PC-9 (cell line): ENCODE results near the gene ARSG. TPM values are rescaled to one million over a fixed set of nuclear protein-coding genes. Genes with fewer than 3 reads are reported as not detected.
A peak's percentile ranks its signal among the peaks of the same experiment; 100 is the strongest.

ENCODE experiments used
- BruUV-seq: library from RNA; stranded (reverse); fragments of 400-500 nt; replicated peaks from 2 replicates; lab custom pipeline; 2021; lab: Mats Ljungman, UMichigan
- CTCF ChIA-PET: fragments of 300-600 bp; sonication (Branson Sonifier 250); formaldehyde crosslinking; loops from one replicate; lab custom pipeline; 2022; ENCODE audit warnings: antibody characterized with exemption; lab: Charles Lee
- POLR2A ChIA-PET: fragments of 300-600 bp; sonication (Branson Sonifier 250); formaldehyde crosslinking; loops from one replicate; lab custom pipeline; 2022; ENCODE audit warnings: antibody characterized with exemption; ENCODE audit not compliant: unreplicated experiment; lab: Charles Lee
- DNase-seq, 2 experiments: peaks; one replicate each; pipeline versions ENCODE4 v3.0.0 to v3.0.0-alpha.2; 2015 to 2022; ENCODE audit warnings: mixed read lengths in 1 of 2
- H2AFZ ChIP-seq: fragments of 200-600 bp; sonication (generic); 2 replicates; pipeline ENCODE4 v1.8.1; 2017; ENCODE audit warnings: antibody characterized with exemption
- H3F3A ChIP-seq: fragments of 200-600 bp; sonication (generic); 2 replicates; pipeline ENCODE4 v1.8.1; 2017; ENCODE audit warnings: antibody characterized with exemption, mild to moderate bottlenecking, low read depth; ENCODE audit not compliant: insufficient read depth
- H3K27ac ChIP-seq: fragments of 200-600 bp; sonication (generic); 2 replicates; pipeline ENCODE4 v1.6.1; 2016; ENCODE audit warnings: mixed run types
- H3K27me3 ChIP-seq: fragments of 200-600 bp; sonication (generic); 2 replicates; pipeline ENCODE4 v1.6.1; 2016; ENCODE audit warnings: low read depth, mixed run types; ENCODE audit not compliant: insufficient read depth
- H3K36me3 ChIP-seq: fragments of 200-600 bp; sonication (generic); 2 replicates; pipeline ENCODE4 v1.6.1; 2016; ENCODE audit warnings: low read depth, mixed run types
- H3K4me1 ChIP-seq: fragments of 200-600 bp; sonication (generic); replicated peaks from 2 replicates; pipeline ENCODE4 v1.6.1; 2016; ENCODE audit warnings: mixed run types; ENCODE audit not compliant: insufficient read depth
- H3K4me2 ChIP-seq: fragments of 200-600 bp; sonication (generic); 2 replicates; pipeline ENCODE4 v1.6.1; 2017; ENCODE audit warnings: mixed run types
- H3K4me3 ChIP-seq: fragments of 200-600 bp; sonication (generic); 2 replicates; pipeline ENCODE4 v1.6.1; 2016; ENCODE audit warnings: mixed run types
- H3K79me2 ChIP-seq: fragments of 200-600 bp; sonication (generic); 2 replicates; pipeline ENCODE4 v1.6.1; 2017; ENCODE audit warnings: low read depth, mixed run types
- H3K9me2 ChIP-seq: fragments of 200-600 bp; sonication (generic); 2 replicates; pipeline ENCODE4 v1.8.1; 2017; ENCODE audit warnings: mild to moderate bottlenecking; ENCODE audit not compliant: insufficient read depth
- H3K9me3 ChIP-seq: fragments of 200-600 bp; sonication (generic); 2 replicates; pipeline ENCODE4 v1.8.1; 2016; ENCODE audit warnings: low read depth; ENCODE audit not compliant: insufficient read depth
- H4K20me1 ChIP-seq: fragments of 200-600 bp; sonication (generic); 2 replicates; pipeline ENCODE4 v1.8.1; 2017; ENCODE audit not compliant: insufficient read depth
- CTCF ChIP-seq: fragments of 200-600 bp; sonication (generic); conservative IDR thresholded peaks from 2 replicates; pipeline ENCODE4 v1.6.1; 2017; ENCODE audit warnings: mixed run types, antibody characterized with exemption, mild to moderate bottlenecking, moderate library complexity
- EZH2 ChIP-seq: fragments of 200-600 bp; sonication (generic); IDR thresholded peaks from 2 replicates; pipeline ENCODE4 v1.8.0; 2017; ENCODE audit warnings: antibody characterized with exemption, low read depth
- intact Hi-C: fragments of 100-400 bp; cut with micrococcal nuclease; formaldehyde crosslinking; loops from one replicate; pipeline ENCODE4 v1.10.0; 2022; ENCODE audit not compliant: unreplicated experiment
- total RNA-seq: library from RNA; stranded (reverse); gene quantifications from 2 replicates; pipeline ENCODE4 v1.2.3, GENCODE V29; 2021

ARSG gene
- total RNA-seq, 1 experiment from 2014 or later = 4.0 TPM

GRCh38 chr17:68301438-68301959 is 10.2 kb downstream of the ARSG start:
- H3K27ac ChIP-seq = no peak overlapping the region; the same call in 1 of the 2 replicates
- H3K9me3 ChIP-seq = no peaks in the 10 kb centered on the region
- H3F3A ChIP-seq = 0 out of 2 replicates have a peak, but pooled peaks cover 4% of the 10 kb centered on the region
- CTCF ChIA-PET = no interaction called here
- H3K4me3 ChIP-seq = no peak overlapping the region
- no TSS peak for BruUV-seq
- H3K36me3 ChIP-seq = no peaks in the 10 kb centered on the region
- TF ChIP-seq EZH2 = no peak
- no peak for TF ChIP-seq CTCF
- no peaks in the 10 kb centered on the region for H3K79me2 ChIP-seq
- peak overlapping the region; percentile 3; the same call in 1 of the 2 replicates for H3K4me2 ChIP-seq
- no peak overlapping the region for H2AFZ ChIP-seq
- H3K9me2 ChIP-seq = no peaks in the 10 kb centered on the region
- H3K4me1 ChIP-seq = peaks cover 22% of the 10 kb centered on the region
- DNase-seq = peak in 1 of 2 experiments; percentile 76
- POLR2A ChIA-PET = interaction anchor here (0.7 kb wide), 1 partner anchor 25 kb away, joined by 14 read pairs; no protein-coding TSS in a partner anchor
- H3K27me3 ChIP-seq = no peaks in the 10 kb centered on the region
- intact Hi-C loops = no loop called here
- H4K20me1 ChIP-seq = no peaks in the 10 kb centered on the region

- Histone ChIP-seq H3K4me3 (no peak overlapping the region), H3K27me3 (no peaks in the 10 kb centered on the region), H3K79me2 (no peaks in the 10 kb centered on the region), H3K27ac (no peak overlapping the region), H3F3A (0 out of 2 replicates have a peak, but pooled peaks cover 4% of the 10 kb centered on the region), H4K20me1 (no peaks in the 10 kb centered on the region), H3K4me2 (no peak overlapping the region), H3K9me2 (no peaks in the 10 kb centered on the region), H3K4me1 (peaks cover 22% of the 10 kb centered on the region), H3K36me3 (no peaks in the 10 kb centered on the region), H3K9me3 (no peaks in the 10 kb centered on the region), H2AFZ (no peak overlapping the region)
- CTCF ChIA-PET = no interaction called here
- DNase-seq = no peak
- TF ChIP-seq CTCF = no peak
- TF ChIP-seq EZH2 = no peak
- BruUV-seq = no TSS peak
- POLR2A ChIA-PET = interaction anchor here (0.7 kb wide), 1 partner anchor 25 kb away, joined by 14 read pairs; no protein-coding TSS in a partner anchor
- intact Hi-C loops = no loop called here
Measured at GRCh38 chr17:68302066-68302564, 10.8 kb downstream of the ARSG start.

GRCh38 chr17:68302666-68303065 is 11.4 kb downstream of the ARSG start:
- intact Hi-C loops = no loop called here
- H3K27me3 ChIP-seq = no peaks in the 10 kb centered on the region
- H3K9me2 ChIP-seq = no peaks in the 10 kb centered on the region
- H2AFZ ChIP-seq = no peak overlapping the region
- no peaks in the 10 kb centered on the region for H4K20me1 ChIP-seq
- CTCF ChIA-PET = no interaction called here
- H3K79me2 ChIP-seq = no peaks in the 10 kb centered on the region
- no peak overlapping the region for H3K4me3 ChIP-seq
- DNase-seq = no peak
- no peaks in the 10 kb centered on the region for H3K9me3 ChIP-seq
- no peaks in the 10 kb centered on the region for H3K36me3 ChIP-seq
- H3K4me1 ChIP-seq = peaks cover 22% of the 10 kb centered on the region
- TF ChIP-seq EZH2 (no peak), CTCF (no peak)
- 0 out of 2 replicates have a peak, but pooled peaks cover 4% of the 10 kb centered on the region for H3F3A ChIP-seq
- BruUV-seq = no TSS peak
- POLR2A ChIA-PET = no interaction called here
- H3K4me2 ChIP-seq = no peak overlapping the region
- no peak overlapping the region for H3K27ac ChIP-seq
